HT1080 (cell line): Measurements from ENCODE around the gene ARPC1A. TPM values are rescaled to one million over a fixed set of nuclear protein-coding genes. Genes with fewer than 3 reads are reported as not detected.

Experiments used
- DNase-seq: peaks from one replicate; pipeline ENCODE4 v3.0.0-alpha.2; 2015; ENCODE audit warnings: low read depth
- total RNA-seq: library from RNA; depleted of rRNA; stranded (reverse); fragments of >200 nt; shearing (Covaris generic); gene quantifications from 2 replicates; pipeline ENCODE4 v1.2.3, GENCODE V29; 2014

The ARPC1A gene
- total RNA-seq, 1 experiment from 2014 or later: 359 TPM

GRCh38 chr7:99387912-99388311 is 62.2 kb downstream of the ARPC1A start:
- DNase-seq: no peak

GRCh38 chr7:99389772-99390171 is 64.1 kb downstream of the ARPC1A start:
- DNase-seq: no peak

GRCh38 chr7:99390941-99391602 is 65.4 kb downstream of the ARPC1A start:
- DNase-seq: no peak

GRCh38 chr7:99392046-99392445 is 66.3 kb downstream of the ARPC1A start:
- DNase-seq: no peak

- no peak for DNase-seq
Measured at GRCh38 chr7:99392659-99393354, 67.1 kb downstream of the ARPC1A start.

DNA sequence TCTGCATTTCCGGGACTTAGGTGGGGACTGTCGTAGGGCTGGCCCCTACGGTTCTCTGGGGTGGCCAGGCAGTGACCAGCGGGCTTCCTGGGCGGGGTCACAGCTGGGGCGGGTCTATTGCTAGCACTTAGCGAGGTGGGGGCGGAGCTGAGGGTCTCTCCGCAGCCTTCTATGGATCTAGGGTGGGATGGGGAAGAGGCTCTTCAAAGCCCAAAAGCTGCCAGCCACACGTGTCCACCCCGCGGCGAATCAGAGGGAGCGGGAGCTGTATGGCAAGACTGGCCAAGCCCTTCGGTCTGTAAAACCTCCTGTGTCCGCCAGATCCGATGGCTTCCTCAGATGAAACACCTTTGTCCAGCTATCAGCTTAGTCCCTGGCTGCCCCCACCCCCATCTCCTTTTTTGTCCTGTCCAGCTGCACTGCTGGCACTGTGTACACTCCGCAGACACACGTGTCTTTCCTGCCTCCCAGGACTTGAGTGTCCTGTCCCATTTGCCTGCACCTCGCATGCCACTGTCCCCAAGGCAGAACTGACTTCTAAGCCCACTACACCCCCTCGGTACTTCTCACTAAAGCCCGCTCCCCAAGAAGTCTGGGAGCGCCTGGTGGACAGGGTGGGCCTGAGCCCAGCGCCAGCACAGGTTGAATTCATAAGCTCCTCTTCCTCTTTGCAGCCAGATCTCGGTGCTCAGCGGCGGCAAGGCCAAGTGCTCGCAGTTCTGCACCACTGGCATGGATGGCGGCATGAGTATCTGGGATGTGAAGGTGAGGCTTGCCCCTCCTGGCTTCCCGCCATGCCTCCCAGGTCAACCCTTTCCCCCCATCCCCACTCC is 67.9 kb downstream of the ARPC1A start:
- no peak for DNase-seq

GRCh38 chr7:99394188-99394502 is 68.4 kb downstream of the ARPC1A start:
- no peak for DNase-seq

DNA sequence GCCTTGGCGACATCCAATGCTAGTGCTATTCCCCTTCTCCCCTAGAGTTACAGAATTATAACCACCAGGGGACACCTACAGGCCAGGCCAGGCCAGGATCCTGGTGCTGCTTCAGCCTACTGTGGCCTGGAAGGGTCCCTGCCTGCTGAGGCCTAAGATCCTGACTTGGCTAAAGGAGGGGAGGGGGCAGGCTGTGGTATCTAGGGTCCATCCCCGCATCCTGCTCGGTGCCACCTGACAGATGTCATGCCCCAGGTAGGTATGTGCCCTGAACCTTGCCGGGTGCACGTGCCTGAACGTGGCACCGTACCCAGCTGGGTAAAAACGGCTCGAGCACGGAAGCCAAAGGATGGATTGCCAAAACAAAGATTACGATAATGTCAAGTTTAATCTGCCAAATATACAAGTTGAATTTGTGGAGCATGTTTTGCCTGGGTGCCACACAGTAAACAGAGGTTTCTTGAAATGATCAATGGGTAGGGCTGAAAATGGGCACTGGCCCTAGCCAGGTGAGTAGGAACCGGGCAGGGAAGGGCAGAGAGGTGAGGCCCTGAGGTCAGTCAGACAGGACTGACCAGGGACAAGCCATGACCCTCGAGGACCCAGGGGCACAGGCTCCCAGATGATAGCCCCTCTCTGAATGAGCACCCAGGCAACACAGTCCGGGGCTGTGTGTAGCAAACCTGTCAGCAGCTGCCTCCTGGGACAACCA is 70.1 kb downstream of the ARPC1A start:
- no peak for DNase-seq

- no peak for DNase-seq
Measured at GRCh38 chr7:99396418-99397296, 71.0 kb downstream of the ARPC1A start.

DNA sequence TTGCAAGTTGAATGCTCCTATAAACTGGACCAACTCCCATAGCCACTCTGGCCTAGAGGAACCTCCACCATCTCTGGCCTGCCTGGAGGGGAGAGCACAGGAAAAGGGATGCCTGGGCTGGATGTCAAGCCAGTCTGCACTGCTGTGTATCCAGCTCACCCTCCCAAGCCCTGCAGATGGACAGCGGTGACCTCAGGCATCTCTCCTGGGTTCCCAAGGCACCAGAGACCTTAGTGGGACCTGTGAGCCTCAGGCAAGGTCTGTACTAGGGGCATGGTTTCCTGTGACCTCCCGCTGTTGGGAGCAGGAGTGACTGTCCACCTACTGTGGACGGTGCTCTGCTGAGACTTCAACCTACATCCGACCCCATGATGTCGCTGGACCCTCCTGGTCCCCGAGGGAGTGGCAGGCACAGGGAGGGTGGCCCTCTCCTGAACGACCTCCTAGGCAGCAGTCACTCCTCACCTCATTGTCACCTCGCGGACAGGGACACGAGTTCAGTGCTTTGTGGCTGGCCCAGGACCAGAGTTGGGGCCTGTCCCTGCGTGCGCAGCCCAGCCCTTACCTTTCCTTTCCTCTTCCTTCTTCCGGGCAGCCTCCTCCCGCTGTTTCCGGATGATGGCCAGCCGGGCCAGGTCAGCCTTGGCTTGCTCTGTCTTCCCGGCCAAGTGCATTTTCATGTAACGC is 71.7 kb downstream of the ARPC1A start:
- no peak for DNase-seq

- DNase-seq: no peak
Measured at GRCh38 chr7:99398891-99399445, 73.3 kb downstream of the ARPC1A start.

GRCh38 chr7:99399597-99399996 is 73.9 kb downstream of the ARPC1A start:
- no peak for DNase-seq

DNA sequence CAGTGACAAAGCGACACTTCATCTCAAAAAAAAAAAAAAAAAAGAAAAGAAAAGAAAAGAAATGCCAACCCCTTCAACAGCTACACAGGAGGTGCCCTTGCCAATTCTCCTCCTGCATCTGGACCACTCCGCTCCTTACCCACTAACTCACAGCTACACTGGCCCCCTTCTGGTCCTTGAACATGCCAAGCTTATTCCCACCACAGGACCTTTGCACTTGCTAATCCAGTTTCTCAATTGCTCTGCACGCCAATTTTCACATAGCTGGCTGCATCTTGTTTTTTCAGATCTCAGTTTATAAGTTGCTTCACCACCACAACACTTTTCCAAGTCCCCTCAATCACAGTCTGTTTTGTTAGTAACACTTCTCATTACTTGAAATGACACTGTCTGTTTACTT is 77.2 kb downstream of the ARPC1A start:
- DNase-seq: no peak

GRCh38 chr7:99403764-99404163 is 78.1 kb downstream of the ARPC1A start:
- no peak for DNase-seq

DNA sequence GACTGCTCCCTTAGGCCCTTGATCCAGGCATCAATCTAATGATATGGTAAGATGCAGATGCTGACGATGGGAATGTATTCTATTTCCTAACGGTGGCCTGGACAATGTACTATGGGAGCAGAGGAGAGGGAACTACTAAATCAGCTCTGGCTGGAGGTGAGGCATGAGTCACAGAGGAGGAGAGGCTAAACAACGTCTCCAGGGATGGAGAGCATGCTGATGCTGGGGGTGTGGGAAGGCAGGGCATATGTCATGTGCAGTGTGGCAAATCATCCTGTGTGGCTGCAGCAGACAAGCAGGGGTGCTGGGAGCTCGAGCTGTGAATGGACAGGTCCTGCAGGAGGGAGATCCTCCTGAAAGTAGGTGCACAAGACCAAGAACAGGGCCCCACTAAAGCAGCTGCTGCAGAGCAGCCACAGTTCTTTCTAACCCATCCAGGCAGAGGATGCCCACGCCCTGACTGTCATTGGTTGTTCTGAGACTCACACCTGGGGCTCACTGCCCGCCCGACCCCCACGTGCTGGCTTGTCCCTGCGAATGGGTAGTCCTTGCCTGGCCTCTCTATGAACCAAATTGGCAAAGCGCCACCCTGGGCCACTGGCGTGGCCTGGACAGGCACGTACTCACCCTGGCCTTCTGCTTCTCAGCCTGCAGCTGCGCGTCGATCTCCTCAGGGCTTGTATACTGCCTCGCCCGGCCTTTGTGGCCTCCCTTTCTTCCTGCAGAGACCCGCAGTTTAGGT is 78.7 kb downstream of the ARPC1A start:
- no peak for DNase-seq

DNA sequence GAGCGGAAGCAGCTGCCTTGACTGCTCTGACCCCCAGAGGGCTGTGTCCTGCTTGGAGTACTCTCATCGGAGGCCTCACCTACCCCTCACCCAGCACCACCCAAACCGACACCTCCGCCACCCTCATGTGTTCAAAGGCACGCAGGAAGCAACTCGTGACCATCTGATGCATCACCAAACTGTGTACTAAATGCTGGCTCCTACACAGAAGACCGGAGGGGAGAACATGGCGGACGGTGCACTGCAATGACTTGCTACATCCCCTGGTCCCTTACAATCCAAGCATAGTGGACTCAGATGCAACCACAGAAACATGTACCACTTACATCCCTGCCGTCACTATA is 79.3 kb downstream of the ARPC1A start:
- no peak for DNase-seq

DNA sequence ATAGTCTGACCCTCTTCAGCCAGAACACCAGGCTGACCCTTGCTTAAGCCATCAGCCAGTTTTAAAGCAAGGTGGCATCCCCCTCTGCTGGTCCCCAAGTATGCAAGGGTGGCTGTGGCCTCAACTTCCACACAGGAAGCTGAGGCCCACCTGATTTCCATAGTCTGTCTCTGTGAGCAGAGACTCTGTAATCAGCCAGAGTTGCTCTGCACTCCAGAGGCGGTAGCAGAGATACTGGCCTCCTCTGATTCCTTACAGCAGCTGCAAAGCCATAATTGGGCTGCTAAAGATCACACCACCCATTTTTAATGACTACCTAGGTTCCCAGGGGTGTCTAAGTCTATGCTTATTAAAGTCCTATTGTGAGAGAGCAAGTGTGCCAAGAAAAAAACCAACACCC is 80.9 kb downstream of the ARPC1A start:
- no peak for DNase-seq

GRCh38 chr7:99407872-99408378 is 82.2 kb downstream of the ARPC1A start:
- peak; percentile 47 for DNase-seq
